GM19238 (cell line): Measurements from ENCODE around the gene CBL.
"Not testable (repeated sequence)": the region's sequence is repeated elsewhere in the genome, so short reads cannot be mapped to it uniquely, and the experiment has no call there.

Experiments used
- DNase-seq: peaks from one replicate; pipeline ENCODE4 v3.0.0; 2011; ENCODE audit warnings: low spot score; ENCODE audit not compliant: insufficient read length

CBL gene

DNA sequence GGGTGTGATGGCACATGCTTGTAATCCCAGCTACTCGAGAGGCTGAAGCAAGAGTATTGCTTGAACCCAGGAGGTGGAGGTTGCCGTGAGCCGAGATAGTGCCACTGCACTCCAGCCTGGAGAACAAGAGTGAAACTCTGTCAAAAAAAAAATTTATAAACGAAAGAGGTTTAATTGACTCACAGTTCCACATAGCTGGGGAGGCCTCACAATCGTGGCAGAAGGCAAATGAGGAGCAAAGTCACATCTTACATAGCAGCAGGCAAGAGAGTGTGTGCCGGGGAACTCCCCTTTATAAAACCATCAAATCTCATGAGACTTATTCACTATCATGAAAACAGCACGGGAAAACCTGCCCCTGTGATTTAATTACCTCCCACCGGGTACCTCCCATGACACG, 21.7 kb upstream of the CBL start:
- DNase-seq = not testable (repeated sequence)

DNA sequence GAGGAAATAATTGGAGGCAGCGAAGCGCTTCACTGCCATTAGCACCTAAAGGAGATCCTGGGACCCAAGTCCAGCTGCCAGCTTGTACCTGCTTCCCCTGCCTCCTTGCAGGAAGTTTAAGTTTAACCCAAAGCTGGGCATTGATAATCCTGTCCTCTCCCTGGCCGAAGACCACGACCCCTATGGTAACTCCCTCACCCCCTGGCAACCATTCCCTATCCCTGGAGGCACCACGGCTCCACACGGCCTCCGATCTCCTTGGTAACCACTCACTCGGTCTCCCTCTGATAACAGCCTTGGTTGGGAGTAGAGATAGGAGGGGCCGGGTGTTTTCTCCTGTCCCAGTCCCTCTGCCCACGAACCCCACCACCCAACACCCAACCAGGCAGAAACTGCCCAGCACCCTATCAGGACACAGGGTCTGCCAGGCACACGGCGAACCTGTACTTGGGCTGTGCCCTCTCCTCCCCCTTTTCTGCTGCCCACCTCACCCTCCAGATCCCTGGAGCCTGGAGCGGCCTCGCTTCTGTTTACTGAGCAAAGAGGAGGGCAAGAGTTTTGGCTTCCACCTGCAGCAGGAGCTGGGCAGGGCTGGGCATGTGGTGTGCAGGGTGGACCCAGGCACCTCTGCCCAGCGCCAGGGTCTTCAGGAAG, 20.0 kb upstream of the CBL start:
- no peak for DNase-seq

DNA sequence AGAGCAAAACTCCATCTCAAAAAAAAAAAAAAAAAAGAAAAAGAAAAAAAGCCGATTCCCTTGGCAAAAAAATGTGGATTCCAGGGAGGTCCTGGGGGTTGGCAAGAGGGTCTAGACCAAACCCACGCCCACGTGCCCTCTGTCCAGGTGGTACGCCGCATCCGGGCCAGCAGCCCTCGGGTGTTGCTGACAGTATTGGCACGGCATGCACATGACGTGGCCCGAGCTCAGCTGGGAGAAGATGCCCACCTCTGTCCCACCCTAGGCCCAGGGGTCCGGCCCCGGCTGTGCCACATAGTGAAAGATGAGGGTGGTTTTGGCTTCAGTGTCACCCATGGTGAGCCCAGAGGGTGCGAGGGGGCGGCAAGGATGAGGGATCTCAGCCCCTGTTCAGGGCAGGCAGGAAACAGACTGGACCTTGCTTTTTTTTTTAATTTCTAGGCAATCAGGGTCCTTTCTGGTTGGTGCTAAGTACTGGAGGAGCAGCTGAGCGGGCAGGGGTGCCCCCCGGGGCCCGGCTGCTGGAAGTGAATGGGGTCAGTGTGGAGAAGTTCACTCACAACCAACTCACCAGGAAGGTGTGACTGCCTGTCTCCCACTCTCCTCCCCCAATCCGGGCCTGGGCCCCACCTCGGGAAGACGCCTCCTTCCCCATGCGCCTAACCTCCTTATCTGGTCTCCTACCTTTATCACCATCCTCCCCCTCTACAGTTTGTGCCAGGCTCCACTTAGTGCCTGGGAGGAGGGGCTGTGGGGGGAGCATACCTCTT, 18.8 kb upstream of the CBL start:
- no peak for DNase-seq

DNA sequence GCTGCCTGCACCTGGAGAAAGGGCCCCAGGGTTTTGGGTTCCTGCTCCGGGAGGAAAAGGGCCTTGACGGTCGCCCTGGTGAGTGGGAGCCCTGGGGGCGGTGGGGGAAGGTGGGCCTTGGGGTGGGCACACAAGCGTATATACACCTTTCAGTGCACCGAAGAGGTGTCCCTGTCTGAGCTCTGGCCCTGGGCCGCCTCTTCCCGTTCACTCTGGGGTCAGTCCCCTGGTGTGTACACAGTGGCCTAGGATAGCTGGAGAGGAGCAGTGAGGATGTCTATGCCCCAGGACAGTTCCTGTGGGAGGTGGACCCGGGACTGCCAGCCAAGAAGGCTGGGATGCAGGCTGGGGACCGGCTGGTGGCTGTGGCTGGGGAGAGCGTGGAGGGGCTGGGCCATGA, 18.1 kb upstream of the CBL start:
- no peak for DNase-seq

DNA sequence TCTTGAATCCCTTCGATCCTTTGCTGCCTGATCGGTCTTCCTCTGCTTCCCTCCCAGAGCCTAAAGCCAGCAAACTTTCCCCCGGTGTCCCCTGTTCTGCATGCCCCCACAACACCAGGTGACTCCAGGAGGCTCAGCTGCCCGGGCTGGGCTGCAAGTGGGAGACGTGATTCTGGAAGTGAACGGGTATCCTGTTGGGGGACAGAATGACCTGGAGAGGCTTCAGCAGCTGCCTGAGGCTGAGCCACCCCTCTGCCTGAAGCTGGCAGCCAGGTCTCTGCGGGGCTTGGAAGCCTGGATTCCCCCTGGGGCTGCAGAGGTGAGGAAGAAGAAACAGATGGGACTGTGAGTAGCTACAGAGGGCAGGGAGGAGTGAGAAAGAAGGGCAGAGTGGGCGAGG, 17.3 kb upstream of the CBL start:
- no peak for DNase-seq

DNA sequence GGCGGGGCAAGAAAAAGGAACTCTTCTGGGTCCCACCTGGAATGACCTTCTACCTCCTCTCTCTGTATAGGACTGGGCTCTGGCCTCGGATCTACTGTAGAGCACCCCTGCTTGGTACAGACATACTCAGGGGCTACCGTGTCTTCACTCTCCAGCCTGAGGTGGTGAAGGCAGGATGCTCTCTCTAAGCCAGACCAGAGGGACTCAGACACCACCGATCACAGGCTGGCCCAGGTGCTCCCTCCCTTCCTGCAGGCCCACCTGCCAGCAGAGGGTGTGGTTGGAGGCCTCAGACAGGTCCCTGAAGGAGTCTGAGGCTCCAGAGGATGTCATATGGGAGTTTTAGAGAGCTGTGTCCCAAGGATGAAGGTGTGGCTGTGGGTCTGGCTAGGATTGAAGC, 16.7 kb upstream of the CBL start:
- DNase-seq = no peak

DNA sequence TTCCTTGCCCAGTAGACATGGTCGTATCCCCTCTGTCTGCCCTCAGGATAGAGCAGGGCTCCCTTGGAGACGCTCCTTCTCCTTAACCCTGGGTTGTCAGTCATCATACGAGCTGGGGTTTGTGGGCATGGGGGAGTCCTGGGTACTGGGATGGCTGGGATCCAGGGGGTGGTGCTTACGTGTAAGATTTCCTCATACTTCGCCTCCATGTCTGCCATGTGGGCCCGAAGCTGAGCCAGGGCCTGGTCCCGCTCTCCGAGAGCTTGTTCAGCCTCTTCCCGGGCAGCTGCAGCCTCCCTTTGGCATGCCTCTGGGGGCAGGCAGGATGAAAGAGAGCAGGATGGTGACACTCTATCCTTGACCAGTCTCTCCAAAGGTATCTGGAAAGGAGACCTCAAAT, 15.6 kb upstream of the CBL start:
- DNase-seq = no peak

DNA sequence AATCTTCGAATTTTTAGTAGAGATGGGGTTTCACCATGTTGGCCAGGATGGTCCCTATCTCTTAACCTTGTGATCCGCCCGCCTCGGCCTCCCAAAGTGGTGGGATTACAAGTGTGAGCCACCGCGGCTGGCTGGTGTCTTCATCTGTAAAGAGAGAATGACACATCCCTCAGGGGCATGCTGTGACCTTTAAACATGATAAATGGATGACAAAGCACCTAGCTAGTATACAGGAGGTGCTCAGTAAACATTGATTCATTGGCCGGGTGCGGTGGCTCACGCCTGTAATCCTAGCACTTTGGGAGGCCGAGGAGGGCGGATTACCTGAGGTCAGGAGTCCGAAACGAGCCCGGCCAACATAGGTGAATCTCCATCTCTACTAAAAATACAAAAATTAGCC, 14.9 kb upstream of the CBL start:
- not testable (repeated sequence) for DNase-seq

DNA sequence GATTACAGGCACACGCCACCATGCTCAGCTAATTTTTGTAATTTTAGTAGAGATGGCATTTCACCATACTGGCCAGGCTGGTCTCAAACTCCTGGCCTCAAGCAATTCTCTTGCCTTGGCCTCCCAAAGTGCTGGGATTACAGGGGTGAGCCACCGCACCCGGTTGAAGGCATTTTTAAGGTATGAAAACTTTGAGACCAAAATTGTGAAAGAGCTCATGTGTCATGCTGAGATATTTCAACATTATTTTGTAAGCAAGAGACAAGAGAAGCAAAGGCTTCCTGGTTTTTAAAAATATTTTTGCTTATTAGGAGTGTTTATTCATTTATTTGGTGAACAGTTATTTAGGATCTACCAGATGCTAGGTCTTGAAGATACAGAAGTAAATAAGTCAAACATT, 14.0 kb upstream of the CBL start:
- DNase-seq = no peak

DNA sequence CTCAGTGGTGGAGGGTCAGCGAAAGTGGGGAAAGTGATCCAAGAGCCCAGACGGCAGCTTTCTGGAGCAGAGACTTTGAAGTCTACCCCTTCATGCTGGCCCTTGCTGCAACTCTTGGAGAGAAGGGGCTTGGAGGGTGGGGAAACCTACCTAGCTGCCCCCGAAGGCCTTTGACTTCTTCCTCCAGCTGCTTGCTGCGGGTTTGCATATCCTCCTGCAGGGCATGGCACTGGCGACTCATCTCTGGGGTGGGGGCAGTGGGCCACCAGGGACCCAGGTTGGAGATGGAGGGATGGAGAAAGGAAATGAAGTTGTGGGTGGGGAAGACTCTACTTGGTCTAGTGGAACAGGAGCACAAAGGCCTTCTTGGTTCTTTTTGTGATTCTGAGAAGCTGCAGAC, 13.1 kb upstream of the CBL start:
- DNase-seq = no peak

DNA sequence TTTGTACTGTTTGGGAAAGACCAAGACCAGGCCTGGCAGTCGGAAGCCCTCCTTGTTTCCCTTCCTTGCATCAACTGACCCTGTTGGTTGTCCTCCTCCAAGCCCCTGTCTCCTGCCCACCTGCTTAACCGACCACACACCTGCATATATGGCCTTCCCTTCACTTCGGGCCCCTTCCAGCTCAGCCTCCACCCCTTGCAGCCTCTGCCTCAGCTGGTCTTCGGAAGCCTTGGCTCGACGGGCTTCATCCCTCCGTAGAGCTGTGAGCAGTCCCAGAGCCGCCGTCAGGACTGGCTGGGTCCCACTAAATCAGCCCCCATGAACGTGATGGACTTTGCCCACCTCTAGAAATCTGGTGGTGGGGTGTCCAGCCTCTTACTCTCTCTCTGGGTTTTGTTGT, 12.5 kb upstream of the CBL start:
- no peak for DNase-seq

DNA sequence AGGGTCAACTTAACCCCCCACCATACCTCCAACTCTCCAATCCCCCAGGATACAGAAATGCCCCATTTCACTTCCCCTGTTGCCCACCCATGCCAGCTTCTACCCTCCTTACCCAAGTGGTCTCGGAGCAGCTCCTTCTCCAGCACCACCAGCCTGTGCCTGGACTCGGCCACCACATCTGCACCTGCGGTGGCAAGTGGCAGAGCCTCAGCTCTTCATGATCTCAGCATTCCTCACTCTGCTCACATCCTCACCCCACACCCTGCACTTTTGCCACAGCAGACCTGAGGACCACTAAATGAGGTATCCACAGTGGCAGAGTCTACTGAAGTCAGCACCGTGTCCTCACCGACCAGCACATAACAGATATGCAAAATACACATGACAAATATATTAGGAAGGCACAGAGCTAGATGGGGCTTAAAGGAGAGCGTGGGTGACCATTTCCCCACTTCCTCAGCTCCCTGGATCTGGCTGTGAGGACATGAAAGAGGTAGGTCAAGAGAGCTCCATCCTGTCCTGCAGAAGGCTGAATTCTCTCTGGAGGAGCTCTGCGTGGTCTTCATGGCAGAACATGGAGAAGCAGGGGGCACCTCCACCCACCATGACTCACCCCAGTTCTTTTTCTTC, 11.2 kb upstream of the CBL start:
- DNase-seq = no peak

DNA sequence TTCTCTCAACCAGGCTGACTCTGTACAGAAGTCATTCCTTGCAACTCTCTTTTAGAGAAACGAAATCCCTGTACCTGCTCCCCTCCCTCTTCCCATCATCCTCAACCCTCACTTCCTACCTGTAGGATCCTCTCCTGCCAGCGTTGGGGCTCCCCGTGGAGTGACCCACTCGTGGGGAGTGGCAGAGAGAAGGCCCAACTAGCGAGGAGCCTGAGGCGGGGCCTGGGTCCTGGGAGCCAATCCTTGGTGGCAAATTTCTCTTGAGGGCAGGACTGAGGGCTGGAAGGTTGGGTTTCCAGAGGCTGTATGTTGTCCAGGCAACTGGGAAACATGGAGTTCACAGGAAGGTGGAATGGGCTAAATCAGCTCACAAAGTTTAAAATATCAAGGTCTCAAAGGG, 10.5 kb upstream of the CBL start:
- no peak for DNase-seq

DNA sequence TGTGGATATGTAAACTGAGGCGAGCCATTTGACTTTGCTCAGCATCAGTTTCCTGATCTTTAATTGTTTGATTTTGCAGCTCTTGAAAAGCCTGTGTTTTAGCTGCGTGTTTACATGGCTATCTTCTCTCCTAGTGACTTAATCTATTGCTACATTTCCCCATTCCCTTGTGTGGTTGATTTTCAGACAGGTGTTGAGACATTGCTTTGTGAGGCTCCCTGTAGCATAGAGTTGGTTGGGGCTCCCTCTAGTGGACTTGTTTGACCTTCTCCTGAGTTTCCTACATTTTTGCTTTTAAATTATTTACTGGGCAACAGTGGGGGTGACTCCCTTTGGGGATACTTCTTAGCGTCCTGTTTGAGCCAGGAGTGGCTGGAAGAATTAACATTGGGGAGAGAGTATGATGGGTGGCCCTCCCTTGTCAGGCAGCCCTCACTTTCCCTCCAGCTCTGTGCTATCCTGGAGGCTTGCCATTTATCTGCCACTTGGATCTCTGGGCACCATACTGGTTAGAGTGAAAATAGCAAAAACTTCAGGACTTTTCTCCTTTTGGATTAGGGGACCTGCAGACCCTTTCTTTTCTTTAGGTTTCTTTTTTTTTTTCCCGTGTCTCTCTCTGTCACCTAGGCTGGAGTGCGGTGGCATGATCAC, 9.2 kb upstream of the CBL start:
- DNase-seq = peak; percentile 70

DNA sequence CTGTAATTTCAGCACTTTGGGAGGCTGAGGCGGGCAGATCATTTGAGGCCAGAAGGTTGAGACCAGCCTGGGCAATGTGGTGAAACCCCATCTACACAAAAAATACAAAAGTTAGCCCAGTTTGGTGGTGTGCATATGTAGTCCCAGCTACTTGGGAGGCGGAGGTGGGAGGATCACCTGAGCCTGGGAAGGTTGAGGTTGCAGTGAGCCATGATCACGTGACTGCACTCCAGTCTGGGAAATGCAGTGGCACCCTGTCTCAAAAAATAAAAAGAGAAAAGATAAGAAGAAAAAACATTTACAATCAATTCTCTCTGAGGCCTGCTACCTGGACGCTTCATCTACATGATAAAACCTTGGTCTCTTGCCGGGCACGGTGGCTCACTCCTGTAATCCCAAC, 7.2 kb upstream of the CBL start:
- no peak for DNase-seq

DNA sequence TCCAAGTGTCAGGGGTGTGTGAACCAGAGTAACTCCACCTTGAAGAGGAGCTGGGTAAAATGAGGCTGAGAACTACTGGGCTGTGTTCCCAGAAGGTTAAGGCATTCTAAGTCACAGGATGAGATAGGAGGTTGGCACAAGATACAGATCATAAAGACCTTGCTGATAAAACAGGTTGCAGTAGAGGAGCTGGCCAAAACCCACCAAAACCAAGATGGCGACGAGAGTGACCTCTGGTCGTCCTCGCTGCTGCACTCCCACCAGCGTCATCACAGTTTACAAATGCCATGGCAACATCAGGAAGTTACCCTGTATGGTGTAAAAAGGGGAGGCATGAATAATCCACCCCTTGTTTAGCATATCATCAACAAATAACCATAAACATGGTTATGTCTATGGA, 4.9 kb upstream of the CBL start:
- DNase-seq = not testable (repeated sequence)

DNA sequence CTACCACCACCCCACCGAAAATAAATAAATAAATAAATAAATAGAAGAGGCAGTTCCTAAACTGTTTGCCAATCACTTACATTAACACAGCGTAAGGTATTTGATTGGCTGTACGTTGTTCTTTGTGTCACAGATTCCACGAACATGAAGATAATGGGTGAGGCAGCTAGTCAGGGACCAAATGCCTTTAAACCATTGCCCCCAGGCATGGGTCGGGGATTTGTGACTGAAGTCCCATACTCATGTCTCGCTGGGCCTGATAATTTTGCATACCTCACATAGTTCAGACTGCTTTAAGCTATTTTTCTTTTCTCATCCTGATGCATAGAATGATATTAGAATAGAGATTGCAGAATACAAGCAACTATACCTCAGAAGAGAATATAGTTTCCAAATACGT, 3.6 kb upstream of the CBL start:
- no peak for DNase-seq

DNA sequence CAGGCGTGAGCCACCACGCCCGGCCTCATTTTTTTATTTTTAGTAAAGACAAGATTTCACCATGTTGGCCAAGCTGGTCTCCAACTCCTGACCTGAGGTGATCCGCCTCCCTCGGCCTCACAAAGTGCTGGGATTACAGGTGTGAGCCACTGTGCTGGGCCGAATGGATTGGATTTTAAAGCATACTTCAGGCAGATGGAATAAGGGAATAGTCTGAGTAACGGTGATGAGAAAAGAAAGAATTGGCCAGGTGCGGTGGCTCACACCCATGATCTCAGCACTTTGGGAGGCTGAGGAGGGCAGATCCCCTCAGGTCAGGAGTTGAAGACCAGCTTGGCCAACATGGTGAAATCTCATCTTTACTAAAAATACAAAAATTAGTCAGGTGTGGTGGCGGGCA, 2.1 kb upstream of the CBL start:
- DNase-seq = no peak

DNA sequence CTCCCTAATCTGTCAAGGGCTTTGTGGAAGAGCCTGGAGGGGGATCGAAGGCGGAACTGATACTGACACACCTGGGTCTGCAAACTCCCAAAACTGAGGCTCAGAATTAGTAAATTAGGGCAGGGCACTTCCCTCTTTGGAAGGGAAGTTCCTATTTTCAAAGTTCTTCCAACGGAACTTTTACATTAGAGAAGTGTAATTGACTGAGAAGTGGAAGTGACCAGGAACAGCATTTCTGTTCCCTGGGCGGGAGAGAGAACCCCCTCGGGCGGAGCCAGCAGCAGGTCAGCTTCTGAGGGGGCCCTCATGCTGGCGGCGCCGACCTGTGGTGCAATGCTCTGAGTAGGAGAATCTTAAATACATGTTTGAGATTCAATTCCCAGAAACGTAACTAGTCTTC, 1.1 kb upstream of the CBL start:
- DNase-seq = no peak

DNA sequence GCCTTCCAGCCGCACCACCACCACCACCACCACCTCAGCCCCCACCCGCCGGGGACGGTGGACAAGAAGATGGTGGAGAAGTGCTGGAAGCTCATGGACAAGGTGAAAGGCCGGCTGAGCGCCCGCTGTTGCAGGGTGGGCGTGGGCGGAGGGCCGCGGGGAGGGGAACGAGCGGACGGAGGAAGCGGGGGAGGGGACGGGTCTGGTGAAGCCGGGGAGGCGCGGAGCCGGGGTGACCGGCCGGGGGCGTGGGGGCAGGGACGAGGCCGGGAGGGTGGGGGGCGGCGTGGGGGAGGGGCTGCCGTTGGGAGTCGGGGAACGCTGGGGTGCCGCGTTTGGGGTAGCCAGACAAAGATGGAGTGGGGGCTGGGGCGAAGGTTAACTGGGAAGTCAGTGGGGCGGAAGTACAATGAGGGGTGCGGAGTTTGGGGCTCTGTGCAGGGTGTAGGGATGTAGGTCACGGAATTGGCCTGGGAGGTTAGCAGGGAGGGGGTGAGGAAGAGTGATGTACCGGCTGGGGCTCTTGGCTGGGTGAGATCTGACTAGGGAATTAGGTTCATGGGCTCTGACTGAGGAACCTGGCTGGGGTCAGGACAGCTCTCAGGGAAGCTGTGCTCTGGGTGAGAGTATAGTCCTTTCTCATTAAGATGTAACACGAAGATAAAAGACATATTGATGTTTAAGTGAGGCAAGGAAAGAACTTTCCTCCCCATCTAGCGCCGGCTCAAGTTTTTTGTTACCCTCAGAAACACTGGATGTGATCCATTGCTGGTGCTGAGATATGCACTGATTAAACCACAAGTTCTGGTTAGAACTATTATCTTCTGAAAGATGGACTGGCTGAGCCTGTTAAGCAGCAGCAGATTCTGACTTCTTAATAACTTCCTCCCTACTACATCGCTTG, 624 bp downstream of the CBL start:
- peak; percentile 56 for DNase-seq

DNA sequence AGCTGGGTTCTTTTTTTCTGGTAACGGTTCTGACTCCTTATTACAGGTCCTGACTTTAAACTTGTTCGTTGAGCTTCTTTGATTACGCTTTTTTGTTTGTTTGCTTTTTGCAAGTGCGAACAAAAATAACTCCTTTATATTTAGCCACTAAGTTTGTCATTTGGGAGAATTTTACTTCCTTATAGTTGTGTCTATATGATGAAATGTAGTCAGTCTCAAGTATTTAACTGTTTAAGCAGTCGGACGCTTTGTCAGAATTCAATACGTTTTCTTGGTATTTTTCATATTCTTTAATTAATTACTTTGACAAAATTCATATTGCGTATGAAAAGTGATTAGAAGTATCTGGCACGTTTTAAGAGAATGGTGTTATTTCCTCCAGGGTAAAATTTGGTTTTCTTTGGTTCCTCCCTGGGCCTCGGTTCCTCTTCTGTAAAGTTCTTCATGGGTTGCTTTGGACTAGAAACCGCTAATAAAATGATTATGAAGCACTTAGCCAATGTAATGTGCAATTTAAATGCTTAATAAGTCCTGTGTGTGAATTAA, 1.3 kb downstream of the CBL start:
- DNase-seq = no peak
